A549 (cell line): ENCODE measurements around the gene KDM4B. TPM values are rescaled to one million over a fixed set of nuclear protein-coding genes. Genes with fewer than 3 reads are reported as not detected.

Source experiments
- ATAC-seq, 2 experiments: fragments of 200-7000 bp in 1 of 2; fragments of >200 bp in 1 of 2; cut with Nextera tagmentation in 1 of 2; cut with Tn5 transposase in 1 of 2; 3 replicates each; pipeline versions ENCODE4 v1.8.0 to v1.9.1; 2018 to 2020; ENCODE audit warnings: mild to moderate bottlenecking in 1 of 2, moderate library complexity in 1 of 2
- CTCF ChIA-PET: fragments of 300-600 bp; sonication (Branson Sonifier 250); formaldehyde crosslinking; extraction: SDS; loops from one replicate; lab custom pipeline; 2021; ENCODE audit warnings: antibody characterized with exemption, inconsistent platforms; lab: Yijun Ruan, JAX
- POLR2A ChIA-PET: fragments of 350-600 bp; formaldehyde crosslinking; extraction: SDS; loops from one replicate; lab custom pipeline; 2021; ENCODE audit warnings: antibody characterized with exemption, inconsistent platforms; lab: Yijun Ruan, JAX
- DNase-seq, 2 experiments: peaks; one replicate each; pipeline versions ENCODE4 v3.0.0 to v3.0.0-alpha.2; 2011 to 2016; ENCODE audit warnings: low read depth in 1 of 2, low spot score in 1 of 2
- FAIRE-seq: peaks from 2 replicates; lab custom pipeline; 2011; peaks lifted over from hg19 to GRCh38; lab: Jason Lieb, UNC
- H3K27ac ChIP-seq, 2 experiments: fragments of >200 bp; sonication (Bioruptor Twin); formaldehyde crosslinking; 3 replicates each; pipeline ENCODE4 v1.5.1; 2016 to 2017
- H3K4me1 ChIP-seq: fragments of >200 bp; sonication (Bioruptor Twin); formaldehyde crosslinking; 3 replicates; pipeline ENCODE4 v1.6.1; 2016
- H3K4me2 ChIP-seq: fragments of >200 bp; sonication (Bioruptor Twin); formaldehyde crosslinking; 3 replicates; pipeline ENCODE4 v1.6.1; 2016
- H3K4me3 ChIP-seq: fragments of >200 bp; sonication (Bioruptor Twin); formaldehyde crosslinking; 3 replicates; pipeline ENCODE4 v1.5.1; 2016
- H3K9me3 ChIP-seq: fragments of >200 bp; sonication (Bioruptor Twin); formaldehyde crosslinking; 3 replicates; pipeline ENCODE4 v1.6.1; 2016
- BHLHE40 ChIP-seq: IDR thresholded peaks from 2 replicates; pipeline ENCODE4 v1.6.1; 2012; ENCODE audit warnings: low read depth, low read length, inconsistent platforms
- CBX2 ChIP-seq: fragments of 200-600 bp; sonication (generic); IDR thresholded peaks from 2 replicates; pipeline ENCODE4 v1.6.1; 2016; ENCODE audit warnings: low read depth, mild to moderate bottlenecking, borderline replicate concordance
- CEBPB ChIP-seq, 2 experiments: fragments of >200 bp in 1 of 2; sonication (Bioruptor Twin) in 1 of 2; formaldehyde crosslinking in 1 of 2; IDR thresholded peaks; 2 replicates each; pipeline ENCODE4 v1.6.1; 2012 to 2016
- CHD2 ChIP-seq: fragments of 150-350 bp; IDR thresholded peaks from 2 replicates; pipeline ENCODE4 v1.6.1; 2014; ENCODE audit warnings: low read length; ENCODE audit not compliant: partially characterized antibody
- EHMT2 ChIP-seq: fragments of 200-600 bp; sonication (generic); IDR thresholded peaks from 2 replicates; pipeline ENCODE4 v1.6.1; 2016; ENCODE audit warnings: antibody characterized with exemption, low read depth, mild to moderate bottlenecking, moderate library complexity
- FOXS1 ChIP-seq: fragments of 250-450 bp; sonication (Bioruptor Pico); IDR thresholded peaks from 2 replicates; pipeline ENCODE4 v1.5.0; 2020; ENCODE audit warnings: mild to moderate bottlenecking, moderate library complexity
- HEYL ChIP-seq: fragments of 250-450 bp; sonication (Bioruptor Pico); IDR thresholded peaks from 2 replicates; pipeline ENCODE4 v1.8.0; 2021; ENCODE audit warnings: mild to moderate bottlenecking, moderate library complexity
- HMGXB4 ChIP-seq: fragments of 250-450 bp; sonication (Bioruptor Pico); IDR thresholded peaks from 2 replicates; pipeline ENCODE4 v1.5.0; 2021; ENCODE audit warnings: mild to moderate bottlenecking, moderate library complexity, borderline replicate concordance
- HOXB5 ChIP-seq: fragments of 250-450 bp; sonication (Bioruptor Pico); IDR thresholded peaks from 2 replicates; pipeline ENCODE4 v1.5.0; 2020; ENCODE audit warnings: mild to moderate bottlenecking, moderate library complexity
- JUN ChIP-seq, 2 experiments: fragments of >200 bp; sonication (Bioruptor Twin); formaldehyde crosslinking; IDR thresholded peaks; 2 replicates in 1 of 2; 3 replicates in 1 of 2; pipeline ENCODE4 v1.6.1; 2016 to 2017
- JUNB ChIP-seq: fragments of >200 bp; sonication (Bioruptor Twin); formaldehyde crosslinking; IDR thresholded peaks from 2 replicates; pipeline ENCODE4 v1.6.1; 2016
- MAFK ChIP-seq: fragments of 450-650 bp; IDR thresholded peaks from 2 replicates; pipeline ENCODE4 v1.6.1; 2014; ENCODE audit not compliant: partially characterized antibody
- MAZ ChIP-seq: fragments of 150-350 bp; IDR thresholded peaks from 2 replicates; pipeline ENCODE4 v1.6.1; 2014; ENCODE audit warnings: antibody characterized with exemption, low read depth, low read length, borderline replicate concordance
- POLR2AphosphoS2 ChIP-seq: conservative IDR thresholded peaks from 2 replicates; pipeline ENCODE4 v1.6.1; 2012; ENCODE audit warnings: low read length, improper control_type of control experiment, inconsistent platforms
- RAD21 ChIP-seq, 2 experiments: fragments of >200 bp in 1 of 2; sonication (Bioruptor Twin) in 1 of 2; formaldehyde crosslinking in 1 of 2; IDR thresholded peaks in 1 of 2; conservative IDR thresholded peaks in 1 of 2; 2 replicates in 1 of 2; 3 replicates in 1 of 2; pipeline ENCODE4 v1.6.1; 2012 to 2018; ENCODE audit warnings: inconsistent platforms in 1 of 2
- RCOR1 ChIP-seq: fragments of 150-350 bp; IDR thresholded peaks from 2 replicates; pipeline ENCODE4 v1.6.1; 2014; ENCODE audit warnings: antibody characterized with exemption, low read length, low read depth
- ZC3H11A ChIP-seq: fragments of 450-650 bp; IDR thresholded peaks from 2 replicates; pipeline ENCODE4 v1.6.1; 2014; ENCODE audit warnings: antibody characterized with exemption, mild to moderate bottlenecking
- ZFP36 ChIP-seq: fragments of 450-650 bp; IDR thresholded peaks from 2 replicates; pipeline ENCODE4 v1.6.1; 2014; ENCODE audit warnings: borderline replicate concordance; ENCODE audit not compliant: partially characterized antibody
- ZNF302 ChIP-seq: fragments of 250-450 bp; sonication (Bioruptor Pico); IDR thresholded peaks from 2 replicates; pipeline ENCODE4 v1.9.0; 2021; ENCODE audit warnings: inconsistent platforms, mild to moderate bottlenecking, moderate library complexity
- WGBS: methylation state at CpG from one replicate; pipeline ENCODE4 v1.1.6; 2017; ENCODE audit errors: missing lambda C conversion rate; 5-methylcytosine and 5-hydroxymethylcytosine counted together
- polyA plus RNA-seq, 4 experiments: library from polyadenylated mRNA; depleted of rRNA in 3 of 4; stranded (reverse); fragments of >200 nt; fragmentation: RNase III in 1 of 4; extraction: RNeasy Plus Mini Kit Qiagen cat#74134 plus additional on column Dnase treatment in 1 of 4; gene quantifications; 2 replicates in 3 of 4; 3 replicates in 1 of 4; pipeline ENCODE4 v1.2.3, GENCODE V29; 2011 to 2017
- TF ChIP-seq, protein P1 (sequence below): fragments of 250-450 bp; sonication (Bioruptor Pico); IDR thresholded peaks from 2 replicates; pipeline ENCODE4 v1.5.0; 2020; ENCODE audit warnings: low read depth, mild to moderate bottlenecking, moderate library complexity
- TF ChIP-seq, protein P2 (sequence below): IDR thresholded peaks from 2 replicates; pipeline ENCODE4 v1.6.1; 2012

KDM4B gene
- polyA plus RNA-seq, 2 of the 4 experiments (the other 2 are of a cell fraction) = 3.0 to 4.6 TPM

- Histone ChIP-seq H3K9me3 (no peaks in the 10 kb centered on the region), H3K4me3 (no peak overlapping the region), H3K4me1 (no peaks in the 10 kb centered on the region), H3K27ac (no peak overlapping the region)
- no peak for DNase-seq
- TF ChIP-seq CBX2 (no peak), ZFP36 (no peak), HOXB5 (CRISPR knock-in tag) (no peak)
- TF ChIP-seq, all 56 proteins: peak for 0
- ATAC-seq = no peak
- WGBS = 82% methylated on average over 9 of the region's 15 CpGs
- H3K4me2 ChIP-seq = no peak overlapping the region
- ChIA-PET POLR2A (no interaction called here), CTCF (no interaction called here)
- no peak for FAIRE-seq
These were observed 179.9 kb downstream of the KDM4B start for GRCh38 chr19:5148794-5149190.

DNA sequence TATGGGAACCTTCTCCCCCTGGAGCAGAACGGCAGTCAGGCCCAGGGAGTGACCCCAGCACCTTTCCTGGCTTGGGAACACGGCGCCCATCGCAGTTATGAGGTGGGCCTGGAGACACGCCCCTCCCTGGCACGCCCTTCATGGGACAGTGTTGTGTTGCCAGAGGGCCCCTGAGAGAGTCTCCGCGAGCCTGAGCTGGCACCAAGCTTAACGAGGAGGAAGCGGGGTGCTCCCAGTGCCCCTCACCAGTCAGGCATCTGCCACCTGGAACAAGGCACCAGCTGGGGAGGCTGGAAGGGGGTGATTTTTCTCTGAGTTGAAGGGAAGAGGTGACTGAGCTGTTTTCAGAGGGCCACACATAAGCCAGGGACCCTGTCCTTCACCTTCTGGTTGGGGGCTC, 180.6 kb downstream of the KDM4B start:
- no peak for TF ChIP-seq MAZ
- TF ChIP-seq HEYL (CRISPR knock-in tag) = no peak
- no peak for TF ChIP-seq MAFK
- no peak for TF ChIP-seq JUNB
- no peak for TF ChIP-seq BHLHE40
- TF ChIP-seq FOXS1 (CRISPR knock-in tag) = no peak
- TF ChIP-seq, protein P1, sequence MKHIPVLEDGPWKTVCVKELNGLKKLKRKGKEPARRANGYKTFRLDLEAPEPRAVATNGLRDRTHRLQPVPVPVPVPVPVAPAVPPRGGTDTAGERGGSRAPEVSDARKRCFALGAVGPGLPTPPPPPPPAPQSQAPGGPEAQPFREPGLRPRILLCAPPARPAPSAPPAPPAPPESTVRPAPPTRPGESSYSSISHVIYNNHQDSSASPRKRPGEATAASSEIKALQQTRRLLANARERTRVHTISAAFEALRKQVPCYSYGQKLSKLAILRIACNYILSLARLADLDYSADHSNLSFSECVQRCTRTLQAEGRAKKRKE (CRISPR knock-in tag) = no peak
- no peak for TF ChIP-seq HMGXB4 (CRISPR knock-in tag)
- TF ChIP-seq CHD2 = no peak
- TF ChIP-seq, protein P2, sequence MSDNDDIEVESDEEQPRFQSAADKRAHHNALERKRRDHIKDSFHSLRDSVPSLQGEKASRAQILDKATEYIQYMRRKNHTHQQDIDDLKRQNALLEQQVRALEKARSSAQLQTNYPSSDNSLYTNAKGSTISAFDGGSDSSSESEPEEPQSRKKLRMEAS = no peak
- no peak for TF ChIP-seq POLR2AphosphoS2
- no peaks in the 10 kb centered on the region for H3K9me3 ChIP-seq
- no peak overlapping the region for H3K27ac ChIP-seq
- FAIRE-seq = no peak
- WGBS = 83% methylated on average over 6 of the region's 10 CpGs
- ATAC-seq = no peak
- H3K4me1 ChIP-seq = no peaks in the 10 kb centered on the region
- ChIA-PET CTCF (interaction anchor here (1.2 kb wide), 1 partner anchor 17 kb away, joined by 4 read pairs; no protein-coding TSS in a partner anchor), POLR2A (no interaction called here)
- no peak overlapping the region for H3K4me2 ChIP-seq
- DNase-seq = no peak
- H3K4me3 ChIP-seq = no peak overlapping the region

DNA sequence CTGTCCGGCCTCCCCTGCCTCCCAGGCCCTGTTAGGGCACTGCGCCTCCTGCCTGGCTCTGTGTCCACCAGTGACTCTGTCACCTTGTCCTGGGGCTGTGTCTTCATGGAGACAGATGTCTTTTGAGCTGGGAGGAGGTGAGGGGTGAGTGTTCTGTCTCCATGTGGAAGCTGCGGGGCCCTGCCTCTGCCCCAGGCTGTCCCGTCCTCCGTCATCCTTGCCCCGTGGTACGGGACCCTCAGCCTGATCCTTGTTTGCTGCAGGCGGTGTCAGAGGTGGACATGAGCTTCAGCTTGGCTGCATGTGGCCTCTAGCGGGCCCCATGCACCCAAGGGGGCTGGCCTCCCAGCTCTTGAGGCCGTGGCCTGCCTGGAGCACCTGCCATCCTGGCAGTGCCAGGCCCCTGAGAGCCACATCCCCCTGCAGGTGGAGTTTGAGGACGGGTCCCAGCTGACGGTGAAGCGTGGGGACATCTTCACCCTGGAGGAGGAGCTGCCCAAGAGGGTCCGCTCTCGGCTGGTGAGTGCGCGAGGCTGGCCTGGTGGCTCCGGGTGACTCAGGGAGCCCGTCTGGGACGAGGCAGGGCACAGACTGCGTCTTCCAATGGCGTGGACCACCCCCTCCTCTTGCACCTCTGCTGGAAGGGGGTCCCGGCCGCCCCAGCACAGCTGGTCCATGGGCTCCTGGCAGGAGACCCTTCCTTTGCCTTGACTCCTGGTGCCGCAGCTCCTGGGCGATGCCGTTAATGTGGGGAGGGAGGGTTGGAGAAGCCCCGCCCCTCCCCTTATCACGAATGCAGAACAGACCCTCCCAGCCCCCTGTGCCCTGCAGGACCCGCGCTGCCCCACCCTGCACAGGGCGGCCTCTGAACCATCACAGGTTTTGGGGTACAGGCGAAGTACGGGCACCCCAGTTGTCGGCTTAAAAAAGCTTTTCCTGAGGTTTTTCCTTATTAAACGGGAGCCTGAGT, 181.3 kb downstream of the KDM4B start:
- H3K4me2 ChIP-seq = no peak overlapping the region
- no peaks in the 10 kb centered on the region for H3K4me1 ChIP-seq
- H3K9me3 ChIP-seq = no peaks in the 10 kb centered on the region
- no peak overlapping the region for H3K27ac ChIP-seq
- 90% methylated on average over 13 of the region's 36 CpGs for WGBS
- POLR2A ChIA-PET = no interaction called here
- TF ChIP-seq ZNF302 (CRISPR knock-in tag) (no peak), RAD21 (conservative IDR thresholded peaks at IDR 0.05 in 1 of 2, IDR thresholded peaks at IDR 0.05 in 1 of 2) (no peak), JUNB (no peak), ZC3H11A (no peak), MAFK (no peak), EHMT2 (no peak), CEBPB (IDR thresholded peaks at IDR 0.05) (no peak), JUN (IDR thresholded peaks at IDR 0.05) (no peak), HOXB5 (CRISPR knock-in tag) (no peak), RCOR1 (no peak)
- FAIRE-seq = no peak
- CTCF ChIA-PET = interaction anchor here (0.8 to 1.2 kb wide), 2 partner anchors 16 to 32 kb away, joined by 3 to 4 read pairs; no protein-coding TSS in a partner anchor
- no peak for DNase-seq
- no peak overlapping the region for H3K4me3 ChIP-seq
- no peak for ATAC-seq
